ENCODE measurements around the gene ARHGAP15.

DNA sequence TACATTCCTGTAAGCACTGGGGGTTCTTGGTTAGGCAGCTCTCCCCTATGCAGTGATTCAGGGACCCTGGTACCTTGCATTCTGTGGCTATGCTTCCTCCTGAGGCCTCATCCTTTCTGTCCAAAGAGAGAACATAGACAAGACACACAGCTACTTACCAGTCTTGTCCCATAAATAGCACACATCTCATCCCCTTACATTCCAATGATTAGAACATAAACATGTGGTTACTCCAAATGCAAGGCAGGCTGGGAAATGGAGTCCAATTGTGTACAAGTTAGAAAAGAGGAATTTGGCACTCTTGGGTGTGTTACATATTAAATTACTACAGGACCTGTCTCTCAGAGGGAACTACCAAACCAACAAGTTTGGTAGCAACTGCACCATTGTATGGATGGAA is 171.3 kb downstream of the ARHGAP15 start:
- no peak for TF ChIP-seq POLR2A (IDR thresholded peaks at IDR 0.05; ENCODE audit: low read length)
- TF ChIP-seq GATA1 (IDR thresholded peaks at IDR 0.05; ENCODE audit: low read depth, low read length) = no peak

Data from erythroblast (primary cell).